GM13977 (cell line): Measurements from ENCODE around the gene HCST.

Experiments
- DNase-seq: peaks from one replicate; pipeline ENCODE4 v3.0.0; 2012; ENCODE audit warnings: low spot score
- CTCF ChIP-seq: IDR thresholded peaks from 2 replicates; pipeline ENCODE4 v1.5.1; 2012; ENCODE audit warnings: mild to moderate bottlenecking, control low read depth; ENCODE audit not compliant: insufficient read depth; ENCODE audit errors: extremely low read depth, missing control alignments
- in situ Hi-C: fragments of 300-500 bp; cut with MboI; formaldehyde crosslinking; loops from one replicate; pipeline ENCODE4 v1.12.0; 2022; ENCODE audit warnings: low sequenced_read_pairs, low pct_unique_long_range_greater_than_20kb, mixed read lengths, inconsistent platforms; ENCODE audit not compliant: unreplicated experiment

The HCST gene

GRCh38 chr19:35928507-35928906 lies 26.2 kb downstream of the HCST start:
- in situ Hi-C loops, result no loop called here
- no peak for TF ChIP-seq CTCF
- DNase-seq, result no peak

GRCh38 chr19:35929876-35930275 lies 27.5 kb downstream of the HCST start:
- in situ Hi-C loops, result loop anchor here (5.0 kb wide), 1 partner anchor 43 kb away; no protein-coding TSS in a partner anchor
- DNase-seq, result no peak
- TF ChIP-seq CTCF, result no peak

- DNase-seq, result peak; percentile 99
- in situ Hi-C loops, result loop anchor here (5.0 kb wide), 1 partner anchor 44 kb away; no protein-coding TSS in a partner anchor
- peak; percentile 98 for TF ChIP-seq CTCF
Observed at GRCh38 chr19:35931161-35931873, 29.0 kb downstream of the HCST start.

- peak; percentile 9 for TF ChIP-seq CTCF
- no peak for DNase-seq
- in situ Hi-C loops, result loop anchor here (5.0 kb wide), 1 partner anchor 45 kb away; no protein-coding TSS in a partner anchor
Observed at GRCh38 chr19:35931874-35932202, 29.5 kb downstream of the HCST start.

- no peak for DNase-seq
- in situ Hi-C loops, result loop anchor here (5.0 kb wide), 1 partner anchor 45 kb away; no protein-coding TSS in a partner anchor
- TF ChIP-seq CTCF, result no peak
Observed at GRCh38 chr19:35932291-35932936, 30.1 kb downstream of the HCST start.

GRCh38 chr19:35935911-35936737 lies 33.8 kb downstream of the HCST start, which contains the start of gene LRFN3:
TSS of gene LRFN3 (plus strand) at chr19:35936374. CDS start at chr19:35939426, 3,052 bp downstream.
- peak; percentile 89 for DNase-seq
- in situ Hi-C loops, result no loop called here
- no peak for TF ChIP-seq CTCF
